Measurements from ENCODE around the gene LFNG. TPM values are rescaled to one million over a fixed set of nuclear protein-coding genes. Genes with fewer than 3 reads are reported as not detected.

Gene LFNG
- total and polyA plus RNA-seq, 4 donors = 0.22 to 2.9 (median 2.6) TPM

DNA sequence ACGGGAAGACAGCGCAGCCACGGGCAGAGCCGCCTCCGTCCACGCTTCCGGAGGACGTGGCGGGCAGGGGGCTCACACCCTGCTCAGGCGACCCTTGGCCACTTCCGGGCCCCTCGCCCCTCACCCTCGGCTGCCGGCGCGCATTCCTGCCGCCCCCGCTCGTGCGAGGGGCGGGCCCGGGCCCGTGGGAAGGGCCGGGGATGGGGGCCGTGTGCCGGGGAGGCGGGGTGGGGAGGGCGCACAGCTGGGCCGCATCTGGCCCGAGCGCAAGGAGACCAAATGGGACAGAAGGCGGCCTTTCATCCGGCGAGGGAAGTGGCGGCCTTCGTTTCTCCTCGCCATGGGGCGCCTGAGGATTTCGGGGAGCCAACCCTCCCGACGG is 846 bp upstream of the LFNG start (continued):
- TF ChIP-seq, protein P1, sequence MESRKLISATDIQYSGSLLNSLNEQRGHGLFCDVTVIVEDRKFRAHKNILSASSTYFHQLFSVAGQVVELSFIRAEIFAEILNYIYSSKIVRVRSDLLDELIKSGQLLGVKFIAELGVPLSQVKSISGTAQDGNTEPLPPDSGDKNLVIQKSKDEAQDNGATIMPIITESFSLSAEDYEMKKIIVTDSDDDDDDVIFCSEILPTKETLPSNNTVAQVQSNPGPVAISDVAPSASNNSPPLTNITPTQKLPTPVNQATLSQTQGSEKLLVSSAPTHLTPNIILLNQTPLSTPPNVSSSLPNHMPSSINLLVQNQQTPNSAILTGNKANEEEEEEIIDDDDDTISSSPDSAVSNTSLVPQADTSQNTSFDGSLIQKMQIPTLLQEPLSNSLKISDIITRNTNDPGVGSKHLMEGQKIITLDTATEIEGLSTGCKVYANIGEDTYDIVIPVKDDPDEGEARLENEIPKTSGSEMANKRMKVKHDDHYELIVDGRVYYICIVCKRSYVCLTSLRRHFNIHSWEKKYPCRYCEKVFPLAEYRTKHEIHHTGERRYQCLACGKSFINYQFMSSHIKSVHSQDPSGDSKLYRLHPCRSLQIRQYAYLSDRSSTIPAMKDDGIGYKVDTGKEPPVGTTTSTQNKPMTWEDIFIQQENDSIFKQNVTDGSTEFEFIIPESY (IDR thresholded peaks at IDR 0.05) = no peak

DNA sequence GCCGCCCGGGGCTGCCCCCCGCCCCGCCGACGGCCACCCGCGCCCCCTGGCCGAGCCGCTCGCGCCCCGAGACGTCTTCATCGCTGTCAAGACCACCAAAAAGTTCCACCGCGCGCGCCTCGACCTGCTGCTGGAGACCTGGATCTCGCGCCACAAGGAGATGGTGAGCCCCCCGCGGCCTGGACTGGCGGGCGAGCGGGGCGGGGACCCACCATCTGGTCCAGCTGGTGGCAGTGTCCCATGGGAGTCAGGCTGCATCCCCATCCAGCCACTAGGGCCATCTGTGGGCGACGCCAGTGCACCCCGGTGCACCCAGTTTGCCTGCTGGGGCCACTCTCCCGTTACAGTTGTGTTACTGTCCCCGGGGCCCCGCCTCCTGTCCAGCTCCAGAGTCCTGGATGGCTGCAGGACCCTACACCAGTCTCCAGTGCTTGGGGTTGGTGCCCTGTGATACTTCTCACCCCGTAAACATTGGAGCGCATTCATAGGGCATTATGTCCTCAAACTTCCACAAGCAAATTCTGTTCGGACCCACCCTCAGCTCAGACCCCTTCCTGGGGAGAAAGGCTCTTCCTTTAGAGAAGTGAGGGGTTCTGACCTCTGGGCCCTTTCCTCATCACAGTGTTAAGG is 672 bp downstream of the LFNG start:
- 6% methylated on average over 37 of the region's 37 CpGs for WGBS
- H3K27me3 ChIP-seq (ENCODE audit: control insufficient read depth in 4 of 4, insufficient read depth in 4 of 4, low read length in 3 of 4) = no peaks in the 10 kb centered on the region
- TF ChIP-seq YY1 (IDR thresholded peaks at IDR 0.05) (no peak), RXRA (IDR thresholded peaks at IDR 0.05) (no peak), SP1 (IDR thresholded peaks at IDR 0.05) (no peak), TAF1 (conservative IDR thresholded peaks at IDR 0.05) (no peak), HNF4A (conservative IDR thresholded peaks at IDR 0.05) (no peak), JUND (IDR thresholded peaks at IDR 0.05) (no peak), EGR1 (IDR thresholded peaks at IDR 0.05; ENCODE audit: low read depth in 2 of 2) (no peak), RAD21 (IDR thresholded peaks at IDR 0.05) (no peak)
- TF ChIP-seq, protein P1 (IDR thresholded peaks at IDR 0.05) = no peak
- peaks cover 2 to 32% (median 11%) of the 10 kb centered on the region in 4 donors for H3K4me1 ChIP-seq (ENCODE audit: control insufficient read depth in 4 of 4, insufficient read depth in 4 of 4, low read length in 3 of 4)
- no peak overlapping the region for H3K27ac ChIP-seq (ENCODE audit: low read depth in 1 of 2, low read length in 2 of 2)
- H3K9ac ChIP-seq (ENCODE audit: low read depth in 1 of 2, low read length in 2 of 2) = no peak overlapping the region
- H3K9me3 ChIP-seq (ENCODE audit: control insufficient read depth in 4 of 4, low read length in 3 of 4) = no peaks in the 10 kb centered on the region
- no peak for DNase-seq (ENCODE audit: low spot score)
- H3K4me3 ChIP-seq (ENCODE audit: low read depth in 1 of 3, low read length in 3 of 3) = peak overlapping the region; percentile 26 to 59 (median 41)
- H3K36me3 ChIP-seq (ENCODE audit: control insufficient read depth in 4 of 4, insufficient read depth in 3 of 4, low read depth in 1 of 4, low read length in 3 of 4) = no peaks in the 10 kb centered on the region

GRCh38 chr7:2520761-2521290 is 1.3 kb downstream of the LFNG start:
- Histone ChIP-seq H3K9ac (ENCODE audit: low read depth in 1 of 2, low read length in 2 of 2) (no peak overlapping the region), H3K4me1 (ENCODE audit: control insufficient read depth in 4 of 4, insufficient read depth in 4 of 4, low read length in 3 of 4) (peaks cover 2 to 32% (median 11%) of the 10 kb centered on the region in 4 donors)
- TF ChIP-seq FOXA2 (IDR thresholded peaks at IDR 0.05) = no peak
- TF ChIP-seq RXRA (IDR thresholded peaks at IDR 0.05) = no peak
- TF ChIP-seq GABPA (IDR thresholded peaks at IDR 0.05 in 1 of 2, conservative IDR thresholded peaks at IDR 0.05 in 1 of 2) = no peak
- no peak for TF ChIP-seq TAF1 (conservative IDR thresholded peaks at IDR 0.05)
- no peak for TF ChIP-seq HNF4A (conservative IDR thresholded peaks at IDR 0.05)
- no peak for TF ChIP-seq SP1 (IDR thresholded peaks at IDR 0.05)
- TF ChIP-seq, protein P2, sequence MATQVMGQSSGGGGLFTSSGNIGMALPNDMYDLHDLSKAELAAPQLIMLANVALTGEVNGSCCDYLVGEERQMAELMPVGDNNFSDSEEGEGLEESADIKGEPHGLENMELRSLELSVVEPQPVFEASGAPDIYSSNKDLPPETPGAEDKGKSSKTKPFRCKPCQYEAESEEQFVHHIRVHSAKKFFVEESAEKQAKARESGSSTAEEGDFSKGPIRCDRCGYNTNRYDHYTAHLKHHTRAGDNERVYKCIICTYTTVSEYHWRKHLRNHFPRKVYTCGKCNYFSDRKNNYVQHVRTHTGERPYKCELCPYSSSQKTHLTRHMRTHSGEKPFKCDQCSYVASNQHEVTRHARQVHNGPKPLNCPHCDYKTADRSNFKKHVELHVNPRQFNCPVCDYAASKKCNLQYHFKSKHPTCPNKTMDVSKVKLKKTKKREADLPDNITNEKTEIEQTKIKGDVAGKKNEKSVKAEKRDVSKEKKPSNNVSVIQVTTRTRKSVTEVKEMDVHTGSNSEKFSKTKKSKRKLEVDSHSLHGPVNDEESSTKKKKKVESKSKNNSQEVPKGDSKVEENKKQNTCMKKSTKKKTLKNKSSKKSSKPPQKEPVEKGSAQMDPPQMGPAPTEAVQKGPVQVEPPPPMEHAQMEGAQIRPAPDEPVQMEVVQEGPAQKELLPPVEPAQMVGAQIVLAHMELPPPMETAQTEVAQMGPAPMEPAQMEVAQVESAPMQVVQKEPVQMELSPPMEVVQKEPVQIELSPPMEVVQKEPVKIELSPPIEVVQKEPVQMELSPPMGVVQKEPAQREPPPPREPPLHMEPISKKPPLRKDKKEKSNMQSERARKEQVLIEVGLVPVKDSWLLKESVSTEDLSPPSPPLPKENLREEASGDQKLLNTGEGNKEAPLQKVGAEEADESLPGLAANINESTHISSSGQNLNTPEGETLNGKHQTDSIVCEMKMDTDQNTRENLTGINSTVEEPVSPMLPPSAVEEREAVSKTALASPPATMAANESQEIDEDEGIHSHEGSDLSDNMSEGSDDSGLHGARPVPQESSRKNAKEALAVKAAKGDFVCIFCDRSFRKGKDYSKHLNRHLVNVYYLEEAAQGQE (IDR thresholded peaks at IDR 0.05) = no peak
- TF ChIP-seq NR2F2 (IDR thresholded peaks at IDR 0.05) = no peak
- no peak for TF ChIP-seq FOXA1 (IDR thresholded peaks at IDR 0.05)
- TF ChIP-seq, protein P1 (IDR thresholded peaks at IDR 0.05) = no peak
- TF ChIP-seq, protein P3, sequence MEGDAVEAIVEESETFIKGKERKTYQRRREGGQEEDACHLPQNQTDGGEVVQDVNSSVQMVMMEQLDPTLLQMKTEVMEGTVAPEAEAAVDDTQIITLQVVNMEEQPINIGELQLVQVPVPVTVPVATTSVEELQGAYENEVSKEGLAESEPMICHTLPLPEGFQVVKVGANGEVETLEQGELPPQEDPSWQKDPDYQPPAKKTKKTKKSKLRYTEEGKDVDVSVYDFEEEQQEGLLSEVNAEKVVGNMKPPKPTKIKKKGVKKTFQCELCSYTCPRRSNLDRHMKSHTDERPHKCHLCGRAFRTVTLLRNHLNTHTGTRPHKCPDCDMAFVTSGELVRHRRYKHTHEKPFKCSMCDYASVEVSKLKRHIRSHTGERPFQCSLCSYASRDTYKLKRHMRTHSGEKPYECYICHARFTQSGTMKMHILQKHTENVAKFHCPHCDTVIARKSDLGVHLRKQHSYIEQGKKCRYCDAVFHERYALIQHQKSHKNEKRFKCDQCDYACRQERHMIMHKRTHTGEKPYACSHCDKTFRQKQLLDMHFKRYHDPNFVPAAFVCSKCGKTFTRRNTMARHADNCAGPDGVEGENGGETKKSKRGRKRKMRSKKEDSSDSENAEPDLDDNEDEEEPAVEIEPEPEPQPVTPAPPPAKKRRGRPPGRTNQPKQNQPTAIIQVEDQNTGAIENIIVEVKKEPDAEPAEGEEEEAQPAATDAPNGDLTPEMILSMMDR (IDR thresholded peaks at IDR 0.05; ENCODE audit: low read depth, low read length, missing input control) = no peak
- TF ChIP-seq YY1 (IDR thresholded peaks at IDR 0.05) = no peak
- no peak for TF ChIP-seq HNF4G (IDR thresholded peaks at IDR 0.05)
- no peak for TF ChIP-seq JUND (IDR thresholded peaks at IDR 0.05)
- TF ChIP-seq RAD21 (IDR thresholded peaks at IDR 0.05) = no peak
- TF ChIP-seq ATF3 (IDR thresholded peaks at IDR 0.05) = no peak
- no peak for TF ChIP-seq EGR1 (IDR thresholded peaks at IDR 0.05; ENCODE audit: low read depth in 2 of 2)

More at GRCh38 chr7:2520761-2521290, 1.3 kb downstream of the LFNG start:
- H3K27me3 ChIP-seq (ENCODE audit: control insufficient read depth in 4 of 4, insufficient read depth in 4 of 4, low read length in 3 of 4) = no peaks in the 10 kb centered on the region
- no peaks in the 10 kb centered on the region for H3K9me3 ChIP-seq (ENCODE audit: control insufficient read depth in 4 of 4, low read length in 3 of 4)
- DNase-seq (ENCODE audit: low spot score) = no peak
- no peak overlapping the region for H3K27ac ChIP-seq (ENCODE audit: low read depth in 1 of 2, low read length in 2 of 2)
- 24% methylated on average over 12 of the region's 12 CpGs for WGBS
- no peaks in the 10 kb centered on the region for H3K36me3 ChIP-seq (ENCODE audit: control insufficient read depth in 4 of 4, insufficient read depth in 3 of 4, low read depth in 1 of 4, low read length in 3 of 4)
- H3K4me3 ChIP-seq (ENCODE audit: low read depth in 1 of 3, low read length in 3 of 3) = peak overlapping the region in 2 of 3 donors; percentile 26 to 59
